Ovary (tissue), 9 donors: Measurements from ENCODE around the gene USP24. TPM values are rescaled to one million over a fixed set of nuclear protein-coding genes. Genes with fewer than 3 reads are reported as not detected.

Experiments
- DNase-seq, 5 donors: peaks; one replicate each; pipeline ENCODE4 v3.0.0-alpha.2; 2019 to 2020
- H3K27ac ChIP-seq, 2 donors: fragments of 200-600 bp; one replicate each; pipeline versions ENCODE4 v1.5.1 to v1.8.0; 2019 to 2022
- H3K27me3 ChIP-seq: fragments of 200-600 bp; one replicate; pipeline ENCODE4 v1.8.0; 2022
- H3K36me3 ChIP-seq: fragments of 200-600 bp; sonication (generic); one replicate; pipeline ENCODE4 v1.5.1; 2019
- H3K4me1 ChIP-seq: one replicate; pipeline ENCODE4 v1.8.1; 2013; ENCODE audit warnings: mild to moderate bottlenecking, moderate library complexity; ENCODE audit not compliant: insufficient read depth
- H3K4me3 ChIP-seq: fragments of 200-600 bp; sonication (generic); one replicate; pipeline ENCODE4 v1.5.1; 2017
- H3K9me3 ChIP-seq, 2 donors: fragments of 200-600 bp in 1 of 2; sonication (generic) in 1 of 2; one replicate each; pipeline versions ENCODE4 v1.5.1 to v1.8.1; 2013 to 2019; ENCODE audit warnings: mild to moderate bottlenecking in 1 of 2, moderate library complexity in 1 of 2
- CTCF ChIP-seq, 3 donors: fragments of 450-650 bp in 2 of 3; fragments of 200-600 bp in 1 of 3; IDR thresholded peaks; one replicate each; pipeline versions ENCODE4 v1.5.1 to v1.8.0; 2016 to 2022; ENCODE audit warnings: antibody characterized with exemption in 3 of 3, mild to moderate bottlenecking in 1 of 3
- EP300 ChIP-seq: sonication (generic); formaldehyde crosslinking; IDR thresholded peaks from one replicate; pipeline ENCODE4 v1.6.1; 2017; ENCODE audit warnings: antibody characterized with exemption
- POLR2A ChIP-seq: fragments of 450-650 bp; IDR thresholded peaks from one replicate; pipeline ENCODE4 v1.6.1; 2017; ENCODE audit warnings: antibody characterized with exemption, mild to moderate bottlenecking, moderate library complexity
- WGBS, 3 donors: extraction: QIAGEN DNeasy Blood & Tissue Kit in 1 of 3; methylation state at CpG; one replicate each; pipeline versions ENCODE4 v1.1.5 to v1.1.7; 2013 to 2017; 5-methylcytosine and 5-hydroxymethylcytosine counted together
- intact Hi-C, 4 donors: fragments of 100-400 bp; cut with DNase I; formaldehyde crosslinking; loops; one replicate each; pipeline versions ENCODE4 v1.11.0 to v1.15.1; 2022 to 2023
- microRNA-seq, 3 donors: library from miRNA; unstranded; fragments of <30 nt; microRNA quantifications; one replicate each; pipeline versions ENCODE4 to v1.2.0, GENCODE V29; 2019 to 2020
- polyA plus RNA-seq, 2 donors: library from polyadenylated mRNA; stranded (reverse); fragments of 200-250 nt in 1 of 2; fragments of 350-450 nt in 1 of 2; fragmentation: Illumina TruSeq in 1 of 2; extraction: RNeasy Lipid Tissue Mini Kit (QIAGEN cat#74804) in 1 of 2; gene quantifications; one replicate each; pipeline ENCODE4 v1.2.3, GENCODE V29; 2013 to 2014
- small RNA-seq: library from RNA; depleted of rRNA; stranded (forward); fragments of <200 nt; gene quantifications from one replicate; pipeline ENCODE3, GENCODE V24; 2016
- total RNA-seq, 7 donors: library from RNA; depleted of rRNA in 2 of 7; stranded (reverse); fragments of >200 nt in 2 of 7; fragmentation: NEBNext Ultra II Directional in 3 of 7; extraction: Animal tissue kit (Norgen Biotek cat#: 25700) in 3 of 7; gene quantifications; one replicate each; pipeline versions ENCODE4 v1.1.0 to v1.2.4, GENCODE V29; 2016 to 2023
- donor health status: DM: no; HTN: no; CAD: no; lungs with moderate emphysema.
- donor health status: DM: no; HTN: no; CAD: no.
- donor health status: Bipolar disorder and iron deficiency.
- donor health status: DM: yes; HTN: yes; CAD: no.
- donor health status: DM: no; HTN: no; CAD: no.
- donor health status: DM: yes; HTN: yes; CAD: no.

Gene USP24
- total and polyA plus RNA-seq, 9 donors: 11.5 to 51.4 (median 33.5) TPM

GRCh38 chr1:55021942-55022546 lies 193.1 kb downstream of the USP24 start:
- H3K27ac ChIP-seq: no peak overlapping the region
- no peaks in the 10 kb centered on the region for H3K36me3 ChIP-seq
- peak; percentile 36 to 82 (median 56) for DNase-seq
- no peaks in the 10 kb centered on the region for H3K4me1 ChIP-seq
- H3K4me3 ChIP-seq: no peak overlapping the region
- H3K9me3 ChIP-seq: no peaks in the 10 kb centered on the region
- TF ChIP-seq POLR2A (no peak), EP300 (no peak), CTCF (IDR thresholded peaks at IDR 0.05) (peak in 2 of 3 donors; percentile 19)
- intact Hi-C loops: no loop called here
- WGBS, 3 donors: 29 to 42% (median 34%) methylated on average over 15 of the region's 15 CpGs
- no peaks in the 10 kb centered on the region for H3K27me3 ChIP-seq

GRCh38 chr1:55018395-55018794 lies 196.8 kb downstream of the USP24 start:
- no peak for TF ChIP-seq CTCF (IDR thresholded peaks at IDR 0.05)
- TF ChIP-seq EP300: no peak
- no peak for TF ChIP-seq POLR2A
- Histone ChIP-seq H3K4me1 (no peaks in the 10 kb centered on the region), H3K36me3 (no peaks in the 10 kb centered on the region), H3K27me3 (no peaks in the 10 kb centered on the region), H3K4me3 (no peak overlapping the region), H3K9me3 (no peaks in the 10 kb centered on the region), H3K27ac (no peak overlapping the region)
- no peak for DNase-seq
- 63 to 76% (median 66%) methylated on average over 9 of the region's 9 CpGs for WGBS, 3 donors
- intact Hi-C loops: no loop called here

Small RNA genes lying within 50 kb of the gene (microRNA-seq; reads per million reads assigned to microRNA genes)
- 0 to 0.47 (median 0) reads per million in 3 donors for gene MIR4422

Small RNA genes lying within 50 kb of the gene (small RNA-seq; reads per million reads assigned to genes)
- gene MIR4422: not detected

Other genes with a start within 250 kb of the USP24 start
- 1 to 10 TPM in 2 of 7 donors, under 1 TPM in 3, not detected in 2; 0.22 to 2.9 (median 0.60) TPM for gene TMEM61, start 234.7 kb downstream of the USP24 start, total RNA-seq
- gene TMEM61, start 234.7 kb downstream of the USP24 start, polyA plus RNA-seq: under 1 TPM in 1 of 2 donors, not detected in 1; 0.63 TPM
- gene BSND, start 216.4 kb downstream of the USP24 start, total RNA-seq: under 1 TPM in 2 of 7 donors, not detected in 5; 0.10 to 0.46 TPM
- under 1 TPM in 1 of 2 donors, not detected in 1; 0.10 TPM for gene BSND, start 216.4 kb downstream of the USP24 start, polyA plus RNA-seq
- gene PCSK9, start 175.8 kb downstream of the USP24 start, total RNA-seq: under 1 TPM in 3 of 7 donors, not detected in 4; 0.12 to 0.52 (median 0.48) TPM
- under 1 TPM in 1 of 2 donors, not detected in 1; 0.01 TPM for gene PCSK9, start 175.8 kb downstream of the USP24 start, polyA plus RNA-seq